NCI-H1694 (cell line): ENCODE measurements around the gene KRTAP10-3.
"Not testable (repeated sequence)": the region's sequence is repeated elsewhere in the genome, so short reads cannot be mapped to it uniquely, and the experiment has no call there.

Experiments
- DNase-seq: peaks from one replicate; lab custom pipeline; 2025; lab: John Stamatoyannopoulos, UW

The KRTAP10-3 gene

GRCh38 chr21:44590311-44590721 is 31.7 kb upstream of the KRTAP10-3 start:
- DNase-seq: no peak

DNA sequence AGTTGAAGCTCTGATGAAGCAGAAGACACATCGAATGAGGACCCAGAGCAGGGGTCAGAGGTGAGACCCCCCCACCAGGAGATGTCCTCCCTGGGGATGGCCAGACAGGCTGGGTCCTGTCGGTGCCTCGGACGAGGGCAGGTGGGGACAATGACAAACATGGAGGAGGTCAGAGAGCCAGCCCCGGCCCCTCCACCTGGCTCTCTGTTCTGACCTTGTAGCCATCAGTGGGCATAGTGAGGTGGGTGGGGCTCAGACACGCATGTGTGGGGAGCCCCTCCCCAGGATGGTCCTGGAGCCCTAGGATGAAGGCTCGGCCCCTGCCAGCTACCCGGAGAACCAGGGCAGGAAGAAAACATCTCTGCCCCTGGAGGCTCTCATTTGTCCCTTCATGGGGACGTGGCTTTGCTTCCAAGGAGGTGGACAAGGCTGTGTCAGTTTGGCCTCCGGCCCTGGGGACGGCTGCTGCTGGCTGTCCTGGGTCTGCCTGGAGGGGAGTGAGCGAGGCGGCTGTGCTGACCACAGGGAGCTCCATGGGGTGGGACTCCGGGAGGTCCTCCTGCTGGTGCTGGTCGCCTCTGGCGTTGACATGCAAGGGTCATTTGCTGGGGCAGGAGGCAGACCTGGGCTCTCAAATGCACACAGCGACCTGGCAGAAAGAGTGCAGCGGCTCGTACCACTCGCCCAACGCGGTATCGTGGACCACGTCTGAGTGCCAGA is 31.2 kb upstream of the KRTAP10-3 start:
- DNase-seq: no peak

- no peak for DNase-seq
Observed at GRCh38 chr21:44589094-44589493, 30.5 kb upstream of the KRTAP10-3 start.

GRCh38 chr21:44585892-44586291 is 27.3 kb upstream of the KRTAP10-3 start:
- DNase-seq: no peak

DNA sequence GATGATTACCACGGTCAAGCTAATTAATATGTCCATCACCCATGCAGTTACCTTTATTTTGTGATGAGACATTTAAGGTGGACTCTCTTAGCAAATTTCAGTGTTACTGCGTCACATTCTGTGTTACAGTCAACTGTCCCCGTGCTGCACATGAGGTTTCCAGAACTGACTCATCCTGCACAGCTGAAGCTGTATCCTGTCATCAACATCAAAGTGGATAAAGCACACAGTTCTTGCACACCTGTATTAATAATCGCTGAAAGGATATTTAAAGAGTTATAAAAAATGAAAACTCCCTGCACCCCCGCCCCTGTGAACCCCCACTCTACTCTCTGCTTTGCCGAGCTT is 25.2 kb upstream of the KRTAP10-3 start:
- no peak for DNase-seq

GRCh38 chr21:44583089-44583799 is 24.6 kb upstream of the KRTAP10-3 start:
- no peak for DNase-seq

- no peak for DNase-seq
Observed at GRCh38 chr21:44582055-44582454, 23.5 kb upstream of the KRTAP10-3 start.

- no peak for DNase-seq
Observed at GRCh38 chr21:44581158-44581557, 22.6 kb upstream of the KRTAP10-3 start.

- not testable (repeated sequence) for DNase-seq
Observed at GRCh38 chr21:44580231-44580821, 21.7 kb upstream of the KRTAP10-3 start, which contains the start of gene KRTAP10-5. KRTAP10-5 (minus strand) TSS chr21:44580604; CDS start chr21:44580578, 26 bp downstream.

- no peak for DNase-seq
Observed at GRCh38 chr21:44579833-44580144, 21.2 kb upstream of the KRTAP10-3 start.

DNA sequence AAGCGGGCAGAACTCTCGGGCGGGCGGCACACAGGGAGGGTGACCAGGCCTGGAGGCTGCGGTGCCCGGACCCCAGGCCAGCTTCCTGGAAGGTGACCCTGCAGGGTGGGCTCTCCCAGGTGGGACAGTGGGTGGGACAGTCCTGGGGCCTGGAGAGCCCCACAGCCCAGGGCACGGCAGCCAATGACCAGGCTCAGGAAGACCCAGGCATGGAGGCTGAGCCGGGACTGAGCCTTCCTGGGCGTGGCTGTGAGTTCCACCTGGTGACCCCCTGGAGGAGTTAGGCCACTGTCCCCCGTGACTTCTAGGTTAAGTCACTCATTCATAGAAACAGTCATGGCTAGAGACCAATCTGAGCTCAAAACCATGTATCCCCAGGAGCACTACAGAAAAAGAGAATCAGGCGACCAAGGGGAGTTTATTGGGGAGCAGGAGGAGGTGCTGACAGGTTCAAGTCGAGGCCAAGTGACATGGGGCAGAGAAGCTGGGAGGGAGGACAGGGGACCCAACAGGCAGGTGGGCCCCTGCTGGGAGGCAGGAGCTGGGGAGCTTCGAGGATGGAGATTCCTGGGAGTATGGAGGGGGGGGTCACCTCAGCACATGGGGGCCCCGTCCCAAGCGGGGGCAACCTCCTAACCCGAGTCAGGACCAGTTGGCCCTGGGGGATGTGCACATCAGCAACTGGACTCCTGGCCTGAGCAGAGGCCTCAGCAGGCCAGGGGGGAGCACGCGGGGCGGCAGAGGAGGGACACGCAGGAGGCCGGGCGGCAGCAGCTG is 20.6 kb upstream of the KRTAP10-3 start:
- no peak for DNase-seq

GRCh38 chr21:44578371-44579055 is 19.9 kb upstream of the KRTAP10-3 start:
- DNase-seq: no peak

GRCh38 chr21:44576025-44576420 is 17.4 kb upstream of the KRTAP10-3 start:
- DNase-seq: no peak

DNA sequence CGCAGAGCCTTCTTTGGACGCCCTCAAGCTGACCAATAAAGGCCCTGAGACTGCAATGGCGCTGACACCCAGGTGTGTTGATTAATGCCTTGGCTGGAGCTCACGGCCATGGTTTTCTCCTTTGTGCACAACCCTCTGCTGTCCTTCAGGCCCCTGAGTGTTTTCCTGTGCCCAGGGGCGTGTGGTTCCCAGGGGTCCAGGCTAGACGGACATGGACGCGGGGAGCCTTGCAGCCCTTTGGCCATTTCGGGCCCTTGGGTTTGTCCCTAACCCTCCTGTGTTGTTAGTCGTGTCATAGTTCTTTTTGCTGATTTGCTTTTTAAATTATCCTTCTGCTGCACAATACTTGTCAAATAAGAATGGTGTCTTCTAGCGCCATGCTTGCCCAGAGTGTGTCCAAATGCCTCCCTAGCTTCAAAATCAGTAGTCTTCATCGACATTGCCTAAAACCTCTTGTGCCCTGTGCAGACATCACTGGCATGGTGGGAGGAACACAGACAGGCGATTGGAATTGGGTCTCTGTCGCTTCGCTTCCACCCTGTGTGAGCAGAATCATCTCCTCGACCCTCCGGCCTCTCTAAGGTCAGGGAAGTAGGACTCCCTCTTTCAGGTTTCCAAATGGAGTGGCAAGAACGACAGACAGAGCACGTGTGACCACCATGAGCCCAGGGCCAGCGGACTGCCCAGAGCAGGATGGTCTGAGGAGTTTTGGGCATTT is 16.9 kb upstream of the KRTAP10-3 start:
- no peak for DNase-seq

DNA sequence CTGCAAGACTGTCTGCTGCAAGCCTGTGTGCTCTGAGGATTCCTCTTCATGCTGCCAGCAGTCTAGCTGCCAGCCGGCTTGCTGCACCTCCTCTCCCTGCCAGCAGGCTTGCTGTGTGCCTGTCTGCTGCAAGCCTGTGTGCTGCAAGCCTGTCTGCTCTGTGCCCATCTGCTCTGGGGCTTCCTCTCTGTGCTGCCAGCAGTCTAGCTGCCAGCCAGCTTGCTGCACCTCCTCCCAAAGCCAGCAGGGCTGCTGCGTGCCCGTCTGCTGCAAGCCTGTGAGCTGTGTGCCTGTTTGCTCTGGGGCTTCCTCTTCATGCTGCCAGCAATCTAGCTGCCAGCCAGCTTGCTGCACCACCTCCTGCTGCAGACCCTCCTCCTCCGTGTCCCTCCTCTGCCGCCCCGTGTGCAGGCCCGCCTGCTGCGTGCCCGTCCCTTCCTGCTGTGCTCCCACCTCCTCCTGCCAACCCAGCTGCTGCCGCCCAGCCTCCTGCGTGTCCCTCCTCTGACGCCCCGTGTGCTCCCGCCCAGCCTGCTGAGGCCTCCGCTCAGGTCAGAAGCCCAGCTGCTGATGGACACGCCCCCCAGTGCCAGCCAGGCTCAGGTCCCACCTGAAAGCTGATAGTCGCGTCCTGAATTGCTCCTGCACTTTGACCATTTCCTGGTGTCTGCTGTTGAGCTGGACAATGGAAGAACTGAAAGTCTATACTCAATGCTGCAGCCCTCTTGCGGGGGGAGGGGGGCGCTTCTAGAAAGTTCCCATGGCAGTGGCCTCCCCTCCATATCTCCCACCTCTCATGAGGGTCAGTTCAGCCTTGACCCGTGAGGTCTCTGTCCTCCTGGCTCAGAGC is 16.1 kb upstream of the KRTAP10-3 start:
- DNase-seq: no peak

DNA sequence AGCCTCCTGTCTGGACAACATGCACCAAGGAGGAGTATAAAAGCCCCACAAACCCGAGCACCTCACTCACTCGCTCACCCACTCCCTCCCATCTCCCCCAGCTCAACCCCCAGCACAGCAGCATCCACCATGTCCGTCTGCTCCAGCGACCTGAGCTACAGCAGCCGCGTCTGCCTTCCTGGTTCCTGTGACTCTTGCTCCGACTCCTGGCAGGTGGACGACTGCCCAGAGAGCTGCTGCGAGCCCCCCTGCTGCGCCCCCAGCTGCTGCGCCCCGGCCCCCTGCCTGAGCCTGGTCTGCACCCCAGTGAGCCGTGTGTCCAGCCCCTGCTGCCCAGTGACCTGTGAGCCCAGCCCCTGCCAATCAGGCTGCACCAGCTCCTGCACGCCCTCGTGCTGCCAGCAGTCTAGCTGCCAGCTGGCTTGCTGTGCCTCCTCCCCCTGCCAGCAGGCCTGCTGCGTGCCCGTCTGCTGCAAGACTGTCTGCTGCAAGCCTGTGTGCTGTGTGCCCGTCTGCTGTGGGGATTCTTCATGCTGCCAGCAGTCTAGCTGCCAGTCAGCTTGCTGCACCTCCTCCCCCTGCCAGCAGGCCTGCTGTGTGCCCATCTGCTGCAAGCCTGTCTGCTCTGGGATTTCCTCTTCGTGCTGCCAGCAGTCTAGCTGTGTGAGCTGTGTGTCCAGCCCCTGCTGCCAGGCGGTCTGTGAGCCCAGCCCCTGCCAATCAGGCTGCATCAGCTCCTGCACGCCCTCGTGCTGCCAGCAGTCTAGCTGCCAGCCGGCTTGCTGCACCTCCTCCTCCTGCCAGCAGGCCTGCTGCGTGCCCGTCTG is 15.2 kb upstream of the KRTAP10-3 start, which contains the start of gene KRTAP10-4:
TSS of gene KRTAP10-4 (plus strand) at position 100 of the 827 bp plus-strand sequence. CDS start at position 130, 30 bp downstream.
- not testable (repeated sequence) for DNase-seq

DNA sequence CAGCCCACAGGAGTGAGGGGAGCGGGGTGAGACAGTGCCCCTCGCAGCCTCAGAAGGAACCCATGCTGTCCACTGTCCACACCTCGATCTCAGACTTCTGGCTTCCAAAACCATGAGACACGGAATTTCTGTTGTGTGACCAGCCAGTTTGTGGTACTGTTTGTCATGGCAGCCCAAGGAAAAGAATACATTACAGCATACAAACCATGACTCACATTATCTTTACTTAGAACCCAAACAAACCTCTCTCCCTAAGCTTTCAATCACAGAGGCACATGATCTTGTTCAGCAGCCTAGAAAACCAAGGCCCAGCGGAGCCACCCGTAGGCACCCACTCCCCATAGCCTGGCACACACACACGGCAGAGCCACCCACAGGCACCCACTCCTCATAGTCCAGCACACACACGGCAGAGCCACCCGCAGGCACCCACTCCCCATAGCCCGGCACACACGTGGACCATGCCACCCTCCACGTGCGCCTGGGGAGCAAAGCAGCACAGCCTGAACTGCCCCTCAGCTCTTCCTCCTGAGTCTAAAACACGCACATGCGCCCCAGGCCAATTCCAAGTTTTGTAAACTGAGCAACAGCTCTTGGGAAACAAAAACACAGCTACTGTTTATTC is 14.5 kb upstream of the KRTAP10-3 start:
- no peak for DNase-seq

GRCh38 chr21:44571844-44572782 is 13.5 kb upstream of the KRTAP10-3 start:
- DNase-seq: no peak
